SKM-1 (cell line): ENCODE results near the gene ATCAY.

ENCODE experiments used
- DNase-seq: peaks from one replicate; lab custom pipeline; 2025; ENCODE audit not compliant: unreplicated experiment; lab: John Stamatoyannopoulos, UW

ATCAY gene

GRCh38 chr19:3880471-3881271, at the start of gene ATCAY:
TSS of gene ATCAY (plus strand) at chr19:3880685. CDS start at chr19:3885768, 5,083 bp downstream.
- DNase-seq, result no peak

GRCh38 chr19:3831601-3832000, 48.9 kb upstream of the ATCAY start:
- no peak for DNase-seq

DNA sequence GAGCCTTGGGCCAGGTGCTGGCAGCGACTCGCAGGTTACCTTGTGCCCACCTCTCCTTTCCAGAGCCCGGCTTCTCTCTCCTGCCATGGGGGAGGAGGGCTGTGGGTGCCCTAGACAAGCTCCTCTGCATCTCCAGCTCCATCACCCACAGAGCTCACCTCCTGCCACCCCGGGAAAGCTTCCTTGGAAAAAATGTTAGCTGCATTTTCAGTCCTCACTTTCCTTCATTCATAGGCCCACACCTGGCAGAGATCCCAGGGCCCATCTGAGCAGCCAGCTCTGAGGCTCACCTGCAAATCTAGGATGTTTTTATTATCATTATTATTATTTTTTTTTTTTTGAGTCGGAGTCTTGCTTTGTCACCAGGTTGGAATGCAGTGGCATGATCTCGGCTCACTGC, 48.5 kb upstream of the ATCAY start:
- no peak for DNase-seq

- no peak for DNase-seq
Measured at GRCh38 chr19:3833578-3834348, 46.7 kb upstream of the ATCAY start.

GRCh38 chr19:3834349-3835054, 46.0 kb upstream of the ATCAY start:
- no peak for DNase-seq

DNA sequence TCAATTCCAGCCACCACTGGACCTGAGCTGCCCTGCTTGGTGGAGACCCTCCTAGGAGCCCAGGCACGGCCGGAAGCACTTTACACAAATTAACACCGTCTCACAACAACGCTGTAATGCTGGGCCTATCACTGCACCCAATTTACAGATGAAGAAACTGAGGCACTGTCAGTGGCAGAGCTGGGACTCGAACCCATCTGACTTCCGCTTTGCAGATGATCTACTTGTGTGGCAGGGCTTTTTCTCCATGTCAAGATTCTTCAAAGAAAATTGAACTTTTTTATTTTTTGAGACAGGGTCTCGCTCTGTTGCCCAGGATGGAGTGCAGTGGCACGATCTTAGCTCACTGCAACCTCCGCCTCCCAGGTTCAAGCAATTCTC, 45.4 kb upstream of the ATCAY start:
- no peak for DNase-seq

DNA sequence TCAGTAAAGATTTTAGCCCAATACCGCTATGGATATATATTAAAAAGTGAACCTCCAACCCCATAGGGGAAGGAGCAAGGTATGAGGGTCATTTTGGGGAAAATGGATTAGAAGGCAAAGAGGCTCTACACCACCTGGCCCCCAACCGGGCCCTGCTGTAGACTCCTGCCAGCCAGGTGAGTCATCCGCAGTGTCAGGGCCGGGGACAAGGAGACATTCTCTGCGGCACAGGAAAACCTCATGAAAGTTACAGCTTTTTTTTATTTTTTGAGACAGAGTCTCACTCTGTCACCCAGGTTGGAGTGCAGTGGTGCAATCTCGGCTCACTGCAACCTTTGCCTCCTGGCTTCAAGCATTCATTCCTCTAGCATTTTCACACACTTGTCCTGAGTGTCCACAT, 43.6 kb upstream of the ATCAY start:
- DNase-seq, result no peak

- DNase-seq, result no peak
Measured at GRCh38 chr19:3837332-3837731, 43.2 kb upstream of the ATCAY start.

- no peak for DNase-seq
Measured at GRCh38 chr19:3837922-3838321, 42.6 kb upstream of the ATCAY start.

GRCh38 chr19:3838661-3839060, 41.8 kb upstream of the ATCAY start:
- DNase-seq, result no peak

- DNase-seq, result no peak
Measured at GRCh38 chr19:3839941-3840340, 40.5 kb upstream of the ATCAY start.

DNA sequence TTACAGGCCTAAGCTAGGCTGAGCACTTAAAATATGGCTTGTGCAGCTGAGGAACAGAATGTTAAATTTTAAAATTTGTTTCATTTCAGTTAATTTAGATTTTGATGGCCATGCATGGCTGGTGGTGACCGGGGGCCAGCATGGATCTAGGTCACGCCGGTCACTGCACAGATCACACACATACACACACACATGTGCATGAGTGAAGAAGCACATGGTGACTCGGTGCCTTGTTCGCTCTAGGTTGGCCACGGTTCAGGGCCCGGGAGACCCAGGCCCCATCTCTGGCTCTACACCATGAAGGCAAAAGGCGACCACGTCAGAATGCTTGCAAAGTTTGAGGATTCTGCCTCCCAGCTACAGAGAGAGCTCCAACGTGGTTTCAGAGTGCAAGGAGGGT, 39.7 kb upstream of the ATCAY start:
- DNase-seq, result no peak

DNA sequence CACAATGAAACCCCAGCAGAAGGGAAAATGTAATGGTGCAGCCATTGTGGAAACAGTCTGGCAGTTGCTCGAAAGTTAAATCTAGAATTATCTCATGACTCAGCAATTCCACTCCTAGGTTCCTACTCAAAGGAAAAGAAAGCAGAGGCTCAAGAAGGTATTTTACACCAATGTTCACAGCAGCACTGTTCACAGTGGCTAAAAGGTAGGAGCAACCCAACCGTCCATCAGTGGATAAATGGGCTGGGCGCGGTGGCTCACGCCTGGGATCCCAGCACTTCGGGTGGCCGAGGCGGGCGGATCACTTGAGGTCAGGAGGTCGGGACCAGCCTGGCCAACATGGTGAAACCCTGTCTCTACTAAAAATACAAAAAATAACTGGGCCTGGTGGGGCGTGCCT, 37.5 kb upstream of the ATCAY start:
- no peak for DNase-seq

DNA sequence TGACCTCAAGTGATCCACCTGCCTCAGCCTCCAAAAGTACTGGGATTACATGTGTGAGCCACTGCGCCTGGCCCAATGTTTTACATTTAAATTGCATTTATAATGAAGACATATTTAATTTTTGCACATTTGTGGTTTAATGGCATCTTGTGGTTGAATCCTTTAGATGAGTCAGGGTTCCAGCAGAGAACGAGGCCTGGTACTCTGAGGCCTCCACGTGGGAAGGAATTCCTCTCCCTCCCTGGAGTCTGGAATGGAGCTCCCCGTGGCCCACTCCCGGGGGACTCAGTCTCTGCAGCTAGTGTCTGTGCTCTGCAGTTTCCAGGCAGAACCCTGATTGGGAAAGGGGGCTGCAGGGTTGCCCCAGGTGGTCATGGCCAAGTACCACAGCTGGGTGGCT, 35.9 kb upstream of the ATCAY start:
- DNase-seq, result no peak

GRCh38 chr19:3849092-3849491, 31.4 kb upstream of the ATCAY start:
- peak; percentile 31 for DNase-seq

DNA sequence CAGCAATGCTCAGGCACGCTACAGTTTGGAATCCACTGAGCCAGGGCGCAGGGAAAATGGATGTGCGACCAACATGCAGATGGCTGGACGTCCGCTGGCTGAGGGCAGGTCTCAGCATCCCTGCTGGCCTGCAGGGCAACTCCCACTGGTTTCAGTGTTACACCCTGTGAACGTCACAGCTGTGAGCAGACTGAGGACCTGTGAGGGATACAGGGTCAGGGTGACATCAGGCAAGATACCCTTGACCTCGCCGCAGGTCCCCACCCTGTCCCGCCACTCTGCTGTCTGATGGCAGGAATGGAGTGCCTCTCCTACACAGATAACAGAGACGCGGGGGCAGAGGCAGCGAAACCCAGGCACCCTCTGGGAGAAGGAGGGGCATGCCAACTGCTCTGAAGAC, 30.7 kb upstream of the ATCAY start:
- no peak for DNase-seq

GRCh38 chr19:3850320-3850972, 30.0 kb upstream of the ATCAY start:
- no peak for DNase-seq

- DNase-seq, result no peak
Measured at GRCh38 chr19:3851254-3852176, 29.0 kb upstream of the ATCAY start.

- no peak for DNase-seq
Measured at GRCh38 chr19:3852177-3852511, 28.3 kb upstream of the ATCAY start.

GRCh38 chr19:3852614-3853254, 27.8 kb upstream of the ATCAY start:
- no peak for DNase-seq
